ENCODE results near the gene S100A4. TPM values are rescaled to one million over a fixed set of nuclear protein-coding genes. Genes with fewer than 3 reads are reported as not detected.
"Not testable (repeated sequence)": the region's sequence is repeated elsewhere in the genome, so short reads cannot be mapped to it uniquely, and the experiment has no call there.

The S100A4 gene
- 69.9 TPM for polyA plus RNA-seq (2013, experiment 1 of 4)
- polyA plus RNA-seq (2013, experiment 2 of 4), result 54.3 TPM
- polyA plus RNA-seq (2013, experiment 3 of 4), result 78.0 TPM
- 72.3 TPM for polyA plus RNA-seq (2013, experiment 4 of 4)

- Histone ChIP-seq H3K9me3 (ENCODE audit: control insufficient read depth, low read length) (no peaks in the 10 kb centered on the region), H3K27ac (ENCODE audit: insufficient read depth, low read depth, low read length, poor library complexity, severe bottlenecking) (peak within 1 kb of the TSS; percentile 46), H3K4me3 (ENCODE audit: insufficient read depth, low read depth, low read length) (no peak within 1 kb of the TSS), H3K36me3 (ENCODE audit: control insufficient read depth, insufficient read depth, low read length) (no peaks in the 10 kb centered on the region), H3K27me3 (ENCODE audit: control insufficient read depth, insufficient read depth, low read length, poor library complexity, severe bottlenecking) (no peaks in the 10 kb centered on the region), H3K4me1 (ENCODE audit: control insufficient read depth, insufficient read depth, low read length) (peaks cover 48% of the 10 kb centered on the region)
- 61 to 62% methylated on average over 18 to 19 of the region's 19 CpGs for WGBS, 2 experiments
Measured at GRCh38 chr1:153545067-153546055, at the start of gene S100A4. TSS of gene S100A4 (minus strand) at chr1:153545806. CDS start at chr1:153544794, 1,012 bp downstream.

GRCh38 chr1:153592748-153593147, 47.1 kb upstream of the S100A4 start:
- H3K4me3 ChIP-seq (ENCODE audit: insufficient read depth, low read depth, low read length), result no peak overlapping the region
- no peak overlapping the region for H3K27ac ChIP-seq (ENCODE audit: insufficient read depth, low read depth, low read length, poor library complexity, severe bottlenecking)
- no peaks in the 10 kb centered on the region for H3K27me3 ChIP-seq (ENCODE audit: control insufficient read depth, insufficient read depth, low read length, poor library complexity, severe bottlenecking)
- no peaks in the 10 kb centered on the region for H3K4me1 ChIP-seq (ENCODE audit: control insufficient read depth, insufficient read depth, low read length)
- no peaks in the 10 kb centered on the region for H3K36me3 ChIP-seq (ENCODE audit: control insufficient read depth, insufficient read depth, low read length)
- no peaks in the 10 kb centered on the region for H3K9me3 ChIP-seq (ENCODE audit: control insufficient read depth, low read length)
- WGBS, 2 experiments, result 72 to 81% methylated on average over 3 to 4 of the region's 4 CpGs

- Histone ChIP-seq H3K27me3 (ENCODE audit: control insufficient read depth, insufficient read depth, low read length, poor library complexity, severe bottlenecking) (no peaks in the 10 kb centered on the region), H3K4me3 (ENCODE audit: insufficient read depth, low read depth, low read length) (no peak overlapping the region), H3K36me3 (ENCODE audit: control insufficient read depth, insufficient read depth, low read length) (no peaks in the 10 kb centered on the region), H3K27ac (ENCODE audit: insufficient read depth, low read depth, low read length, poor library complexity, severe bottlenecking) (no peak overlapping the region), H3K4me1 (ENCODE audit: control insufficient read depth, insufficient read depth, low read length) (peaks cover 7% of the 10 kb centered on the region), H3K9me3 (ENCODE audit: control insufficient read depth, low read length) (no peaks in the 10 kb centered on the region)
- WGBS, 2 experiments, result 96 to 100% methylated on average over 2 of the region's 2 CpGs
Measured at GRCh38 chr1:153588482-153588881, 42.9 kb upstream of the S100A4 start.

- not testable (repeated sequence) for H3K27me3 ChIP-seq (ENCODE audit: control insufficient read depth, insufficient read depth, low read length, poor library complexity, severe bottlenecking); H3K4me3 ChIP-seq (ENCODE audit: insufficient read depth, low read depth, low read length); H3K4me1 ChIP-seq (ENCODE audit: control insufficient read depth, insufficient read depth, low read length); H3K36me3 ChIP-seq (ENCODE audit: control insufficient read depth, insufficient read depth, low read length); H3K9me3 ChIP-seq (ENCODE audit: control insufficient read depth, low read length); H3K27ac ChIP-seq (ENCODE audit: insufficient read depth, low read depth, low read length, poor library complexity, severe bottlenecking)
- 89 to 92% methylated on average over 9 of the region's 10 CpGs for WGBS, 2 experiments
Measured at GRCh38 chr1:153588033-153588432, 42.4 kb upstream of the S100A4 start.

GRCh38 chr1:153587314-153587713, 41.7 kb upstream of the S100A4 start:
- Histone ChIP-seq H3K27me3 (ENCODE audit: control insufficient read depth, insufficient read depth, low read length, poor library complexity, severe bottlenecking) (no peaks in the 10 kb centered on the region), H3K4me3 (ENCODE audit: insufficient read depth, low read depth, low read length) (no peak overlapping the region), H3K27ac (ENCODE audit: insufficient read depth, low read depth, low read length, poor library complexity, severe bottlenecking) (no peak overlapping the region), H3K36me3 (ENCODE audit: control insufficient read depth, insufficient read depth, low read length) (no peaks in the 10 kb centered on the region), H3K9me3 (ENCODE audit: control insufficient read depth, low read length) (no peaks in the 10 kb centered on the region), H3K4me1 (ENCODE audit: control insufficient read depth, insufficient read depth, low read length) (peaks cover 7% of the 10 kb centered on the region)
- WGBS, 2 experiments, result 91 to 94% methylated on average over 5 of the region's 5 CpGs

GRCh38 chr1:153586347-153586746, 40.7 kb upstream of the S100A4 start:
- Histone ChIP-seq H3K36me3 (ENCODE audit: control insufficient read depth, insufficient read depth, low read length) (no peaks in the 10 kb centered on the region), H3K4me3 (ENCODE audit: insufficient read depth, low read depth, low read length) (no peak overlapping the region), H3K27ac (ENCODE audit: insufficient read depth, low read depth, low read length, poor library complexity, severe bottlenecking) (no peak overlapping the region), H3K27me3 (ENCODE audit: control insufficient read depth, insufficient read depth, low read length, poor library complexity, severe bottlenecking) (no peaks in the 10 kb centered on the region), H3K4me1 (ENCODE audit: control insufficient read depth, insufficient read depth, low read length) (peaks cover 7% of the 10 kb centered on the region), H3K9me3 (ENCODE audit: control insufficient read depth, low read length) (no peaks in the 10 kb centered on the region)
- WGBS, 2 experiments, result 83 to 86% methylated on average over 1 of the region's 1 CpG

GRCh38 chr1:153585006-153585405, 39.4 kb upstream of the S100A4 start:
- Histone ChIP-seq H3K36me3 (ENCODE audit: control insufficient read depth, insufficient read depth, low read length) (no peaks in the 10 kb centered on the region), H3K4me1 (ENCODE audit: control insufficient read depth, insufficient read depth, low read length) (peaks cover 7% of the 10 kb centered on the region), H3K27me3 (ENCODE audit: control insufficient read depth, insufficient read depth, low read length, poor library complexity, severe bottlenecking) (no peaks in the 10 kb centered on the region), H3K9me3 (ENCODE audit: control insufficient read depth, low read length) (no peaks in the 10 kb centered on the region), H3K27ac (ENCODE audit: insufficient read depth, low read depth, low read length, poor library complexity, severe bottlenecking) (no peak overlapping the region), H3K4me3 (ENCODE audit: insufficient read depth, low read depth, low read length) (no peak overlapping the region)
- WGBS, 2 experiments, result 88 to 96% methylated on average over 1 of the region's 1 CpG

GRCh38 chr1:153583976-153584375, 38.4 kb upstream of the S100A4 start:
- WGBS, 2 experiments, result 84 to 92% methylated on average over 2 of the region's 2 CpGs
- Histone ChIP-seq H3K4me3 (ENCODE audit: insufficient read depth, low read depth, low read length) (no peak overlapping the region), H3K36me3 (ENCODE audit: control insufficient read depth, insufficient read depth, low read length) (no peaks in the 10 kb centered on the region), H3K27me3 (ENCODE audit: control insufficient read depth, insufficient read depth, low read length, poor library complexity, severe bottlenecking) (no peaks in the 10 kb centered on the region), H3K9me3 (ENCODE audit: control insufficient read depth, low read length) (no peaks in the 10 kb centered on the region), H3K4me1 (ENCODE audit: control insufficient read depth, insufficient read depth, low read length) (peaks cover 13% of the 10 kb centered on the region), H3K27ac (ENCODE audit: insufficient read depth, low read depth, low read length, poor library complexity, severe bottlenecking) (no peak overlapping the region)

- not testable (repeated sequence) for H3K4me3 ChIP-seq (ENCODE audit: insufficient read depth, low read depth, low read length); H3K9me3 ChIP-seq (ENCODE audit: control insufficient read depth, low read length); H3K27ac ChIP-seq (ENCODE audit: insufficient read depth, low read depth, low read length, poor library complexity, severe bottlenecking); H3K27me3 ChIP-seq (ENCODE audit: control insufficient read depth, insufficient read depth, low read length, poor library complexity, severe bottlenecking); H3K36me3 ChIP-seq (ENCODE audit: control insufficient read depth, insufficient read depth, low read length)
- H3K4me1 ChIP-seq (ENCODE audit: control insufficient read depth, insufficient read depth, low read length), result peaks cover 17% of the 10 kb centered on the region
- WGBS, 2 experiments, result 26 to 56% methylated on average over 1 of the region's 3 CpGs
Measured at GRCh38 chr1:153583514-153583913, 37.9 kb upstream of the S100A4 start.

GRCh38 chr1:153582836-153583235, 37.2 kb upstream of the S100A4 start:
- H3K27me3 ChIP-seq (ENCODE audit: control insufficient read depth, insufficient read depth, low read length, poor library complexity, severe bottlenecking); H3K4me3 ChIP-seq (ENCODE audit: insufficient read depth, low read depth, low read length); H3K27ac ChIP-seq (ENCODE audit: insufficient read depth, low read depth, low read length, poor library complexity, severe bottlenecking); H3K36me3 ChIP-seq (ENCODE audit: control insufficient read depth, insufficient read depth, low read length); H3K9me3 ChIP-seq (ENCODE audit: control insufficient read depth, low read length): not testable (repeated sequence)
- peaks cover 23% of the 10 kb centered on the region for H3K4me1 ChIP-seq (ENCODE audit: control insufficient read depth, insufficient read depth, low read length)
- WGBS, 2 experiments, result 95% methylated on average over 34 of the region's 34 CpGs

All from ectodermal cell (in vitro differentiated cells).